Left kidney (tissue), 2 donors: ENCODE data around the gene SCP2. TPM values are rescaled to one million over a fixed set of nuclear protein-coding genes. Genes with fewer than 3 reads are reported as not detected.

Experiments
- DNase-seq: peaks from one replicate; pipeline ENCODE4 v3.0.0-alpha.2; 2013
- polyA plus RNA-seq: library from polyadenylated mRNA; unstranded; fragments of 120-200 nt; gene quantifications from one replicate; pipeline ENCODE4 v1.2.1, GENCODE V29; 2013; ENCODE audit not compliant: insufficient read length

SCP2 gene
- polyA plus RNA-seq, 1 donor = 205 TPM

DNA sequence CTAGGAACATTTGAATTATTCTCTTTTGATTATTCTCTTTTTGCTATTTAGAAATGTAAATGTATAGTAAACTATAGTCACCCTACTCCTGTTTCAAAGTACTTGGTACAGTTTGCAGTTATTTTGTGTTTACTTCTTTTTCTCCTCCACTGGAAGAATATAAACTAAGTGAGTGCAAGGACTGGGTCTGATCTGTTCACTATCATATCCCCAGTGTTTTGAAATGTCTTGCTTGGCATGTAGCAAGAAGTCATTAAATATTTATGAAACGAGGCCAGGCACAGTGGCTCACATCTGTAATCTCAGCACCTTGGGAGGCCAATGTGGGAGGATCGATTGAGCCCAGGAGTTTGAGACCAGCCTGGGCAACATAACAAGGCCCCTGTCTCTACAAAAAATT lies 99.2 kb downstream of the SCP2 start:
- no peak for DNase-seq

DNA sequence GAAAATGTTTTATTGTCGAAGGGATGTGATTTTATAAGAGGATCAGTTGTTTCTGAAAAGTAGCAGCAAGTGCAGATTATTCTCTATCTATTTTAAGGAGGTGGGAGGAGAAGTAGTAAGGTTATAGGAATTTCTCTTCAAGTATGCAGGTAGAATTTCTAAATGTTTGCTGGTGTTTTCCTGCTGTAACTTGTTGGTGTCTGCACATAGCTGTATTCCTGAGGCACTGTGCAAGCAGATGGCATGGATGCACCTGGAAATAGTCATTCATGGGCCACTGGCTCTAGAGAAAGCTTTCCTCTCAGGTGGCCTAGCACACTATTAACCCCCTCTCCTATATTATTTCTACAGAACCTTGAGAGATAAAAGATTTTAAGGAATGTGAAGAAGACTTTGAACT lies 104.7 kb downstream of the SCP2 start:
- no peak for DNase-seq

DNA sequence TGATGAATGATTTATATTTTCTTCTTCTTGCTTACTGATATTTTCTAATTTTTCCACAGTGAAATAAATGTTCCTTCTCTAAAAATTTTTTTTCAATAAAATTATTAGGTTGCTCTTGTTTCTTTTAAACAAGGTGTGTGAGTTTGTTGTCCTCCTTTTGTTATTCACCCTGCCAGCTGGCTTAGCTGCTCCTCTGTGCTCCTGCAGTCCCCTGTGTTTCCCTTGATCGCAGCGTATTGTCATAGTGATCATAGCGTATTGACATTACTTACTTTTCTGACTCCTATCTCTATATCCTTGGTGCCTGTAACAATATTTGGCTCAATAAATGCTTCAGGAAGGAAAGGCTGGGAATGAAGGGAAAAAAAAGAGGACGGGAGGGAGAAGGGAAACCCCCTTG lies 110.1 kb downstream of the SCP2 start:
- no peak for DNase-seq

DNA sequence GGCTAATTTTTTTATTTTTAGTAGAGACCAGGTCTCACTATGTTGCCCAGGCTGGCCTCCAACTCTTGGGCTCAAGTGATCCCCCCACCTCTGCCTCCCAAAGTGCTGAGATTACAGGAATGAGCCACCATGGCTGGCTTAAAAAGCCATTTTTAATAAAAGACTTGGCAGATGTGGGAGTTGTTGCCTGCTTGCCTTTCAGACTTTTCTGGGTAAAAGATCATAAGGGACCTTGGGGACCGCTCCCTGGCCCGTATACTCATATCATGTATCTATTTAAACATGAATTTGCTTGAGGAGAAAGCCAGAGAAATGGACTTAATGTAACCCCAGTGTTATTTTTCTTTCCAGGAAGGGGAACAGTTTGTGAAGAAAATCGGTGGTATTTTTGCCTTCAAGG lies 111.5 kb downstream of the SCP2 start:
- DNase-seq = no peak

DNA sequence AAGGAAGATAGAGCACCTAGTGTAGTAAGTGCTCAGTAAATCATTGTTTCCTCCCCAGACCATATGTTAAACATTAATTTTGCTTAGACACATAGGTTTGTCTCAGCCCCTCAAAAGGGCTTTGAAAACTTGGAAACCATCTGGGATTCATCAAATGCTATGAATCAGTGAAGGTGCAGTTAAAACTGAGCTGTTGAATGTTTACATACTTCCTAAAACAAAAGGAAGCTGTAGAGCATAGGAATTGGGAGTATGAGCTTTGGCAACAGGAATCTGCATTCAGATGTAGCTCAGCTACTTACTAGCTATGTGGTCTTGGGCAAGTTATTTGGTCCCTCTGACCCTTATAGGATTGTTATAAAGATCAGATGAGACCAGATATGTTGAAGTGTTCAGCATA lies 116.2 kb downstream of the SCP2 start:
- no peak for DNase-seq

DNA sequence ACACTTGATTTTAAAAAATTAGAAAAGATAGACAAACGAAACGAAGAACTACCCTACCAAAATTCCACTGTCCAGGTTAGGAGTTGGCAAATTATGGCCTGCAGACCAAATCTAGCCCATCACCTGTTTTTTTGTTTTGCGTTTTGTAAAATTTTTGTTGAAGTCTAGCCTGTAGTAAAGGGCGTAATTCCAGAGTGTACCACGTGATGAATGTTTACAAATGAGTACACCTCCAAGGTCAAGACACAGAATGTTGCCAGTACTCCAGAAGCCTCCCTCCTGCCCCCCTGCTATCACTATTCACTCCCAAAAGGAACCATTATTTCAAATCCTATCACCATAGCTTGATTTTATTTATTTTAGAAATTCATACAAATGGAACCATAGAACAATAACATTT lies 117.8 kb downstream of the SCP2 start:
- DNase-seq = no peak

DNA sequence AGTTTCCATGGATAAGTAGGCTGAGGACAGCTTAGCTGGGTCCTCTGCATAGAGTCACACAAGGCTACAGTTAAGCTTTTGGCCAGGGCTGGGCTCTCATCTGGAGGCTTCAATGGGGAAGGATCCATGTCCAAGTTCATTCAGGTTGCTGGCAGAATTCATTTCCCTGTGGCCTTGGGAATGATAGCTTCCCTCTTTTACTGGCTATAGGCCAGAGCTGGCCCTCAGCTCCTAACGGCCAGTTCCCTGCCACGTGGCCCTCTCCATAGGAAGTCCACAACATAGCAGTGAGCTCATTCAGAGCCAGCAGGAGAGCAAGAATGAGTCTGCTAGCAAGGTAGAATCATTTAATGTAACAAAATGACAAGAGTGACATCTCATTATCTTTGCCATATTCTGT lies 119.9 kb downstream of the SCP2 start:
- no peak for DNase-seq

DNA sequence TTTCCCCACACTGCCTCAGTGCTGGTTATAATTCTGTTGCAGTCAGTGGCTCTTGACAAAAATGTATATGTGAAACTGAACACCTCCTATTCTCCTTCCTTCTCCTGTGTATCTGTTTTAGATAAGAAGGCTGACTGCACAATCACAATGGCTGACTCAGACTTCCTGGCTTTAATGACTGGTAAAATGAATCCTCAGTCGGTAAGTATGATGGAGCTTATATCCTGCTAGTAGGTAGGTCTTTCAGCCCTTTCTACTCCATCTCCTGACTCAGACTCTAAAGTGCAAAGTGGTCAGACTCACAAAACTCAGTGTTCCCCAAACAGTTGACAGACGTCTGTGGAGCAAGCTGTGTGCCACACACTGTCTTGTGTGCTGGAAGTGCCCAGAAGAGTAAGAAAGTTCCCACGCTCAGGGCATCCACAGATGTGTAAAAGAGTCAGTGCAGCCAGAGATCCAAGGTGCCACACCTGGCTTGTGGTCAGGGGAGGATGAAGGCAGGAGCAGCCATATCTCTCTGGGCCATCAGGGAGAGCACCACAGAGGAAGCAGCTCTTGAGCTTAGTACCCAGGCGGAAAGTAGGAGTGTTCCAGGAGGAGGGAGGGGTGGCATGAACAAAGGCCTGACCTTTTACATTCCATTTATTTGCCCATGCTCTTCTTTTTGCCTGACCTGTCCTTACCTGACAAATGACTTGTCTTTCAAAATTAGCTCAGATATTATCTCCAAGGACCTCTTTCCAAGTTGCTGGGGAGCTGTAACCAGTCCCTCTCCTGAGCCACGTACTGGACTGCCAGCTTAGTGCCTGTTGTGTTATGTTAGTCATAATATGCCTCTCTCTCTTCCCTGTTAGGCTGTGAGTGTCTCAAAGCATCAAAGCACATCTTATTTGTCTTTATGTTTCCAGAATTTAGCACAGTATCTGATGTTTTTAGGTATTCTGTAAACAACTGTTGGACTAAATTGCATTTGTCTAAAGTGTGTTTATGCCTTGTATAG lies 121.0 kb downstream of the SCP2 start:
- no peak for DNase-seq

DNA sequence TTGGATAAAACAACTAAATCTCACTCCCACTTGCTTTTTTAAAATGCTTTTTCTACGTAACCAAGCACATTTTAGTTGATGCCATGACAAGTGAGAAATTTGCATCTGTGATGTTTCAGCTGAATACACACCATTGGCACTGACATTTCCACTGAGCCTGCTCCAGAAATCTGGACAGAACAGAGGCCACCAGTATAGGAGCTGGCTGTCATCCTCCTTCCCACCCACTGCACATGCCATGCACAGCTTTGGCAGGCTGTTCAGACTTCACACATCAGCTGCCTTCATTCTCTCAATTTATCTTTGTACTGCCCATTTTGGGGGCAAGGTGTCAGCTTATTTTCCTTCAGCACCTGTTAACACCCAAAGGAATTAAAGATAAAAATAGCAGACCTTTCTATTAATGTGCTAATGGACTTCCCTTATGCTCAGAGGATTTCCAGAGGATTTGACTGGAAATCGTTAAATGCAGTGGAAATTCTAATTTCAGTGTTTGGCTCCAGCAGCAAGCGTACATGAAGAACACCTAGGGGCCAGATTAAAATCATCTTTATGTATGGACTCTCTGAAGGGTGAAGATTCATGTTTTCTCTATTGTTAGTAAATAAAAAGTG lies 122.0 kb downstream of the SCP2 start:
- no peak for DNase-seq

DNA sequence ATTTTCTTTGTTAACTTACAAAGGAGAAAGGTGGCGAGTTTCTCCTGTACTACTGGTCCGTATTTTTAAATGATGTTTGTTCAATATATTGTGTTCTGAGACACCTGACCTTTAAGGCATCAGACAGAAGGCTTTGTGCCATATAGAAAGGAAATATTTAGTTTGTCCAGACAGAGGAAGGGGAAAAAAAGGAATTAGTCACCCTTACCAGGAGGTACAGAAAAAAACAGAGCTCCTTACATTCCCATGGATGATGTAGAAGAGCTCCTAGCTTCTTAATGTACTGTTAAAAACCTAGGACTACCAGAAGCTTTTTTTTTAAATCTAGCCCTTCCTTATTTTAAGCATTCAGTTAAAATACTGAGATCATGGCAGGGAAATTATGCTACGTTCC lies 122.5 kb downstream of the SCP2 start:
- no peak for DNase-seq

DNA sequence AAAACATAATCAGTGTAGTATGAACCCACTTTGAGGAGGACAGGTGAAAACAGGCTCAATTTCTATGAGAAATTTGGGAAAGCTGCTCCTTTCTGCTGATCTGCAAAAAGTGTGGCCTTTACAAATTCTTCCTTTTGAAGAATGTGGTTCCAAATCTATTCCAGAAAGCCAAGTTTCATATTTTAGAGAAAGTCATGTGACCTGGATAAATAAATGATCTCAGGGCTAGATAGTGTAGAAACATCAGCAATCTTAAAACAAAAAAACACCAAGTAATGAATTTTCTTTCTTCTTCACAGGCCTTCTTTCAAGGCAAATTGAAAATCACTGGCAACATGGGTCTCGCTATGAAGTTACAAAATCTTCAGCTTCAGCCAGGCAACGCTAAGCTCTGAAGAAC lies 123.2 kb downstream of the SCP2 start:
- DNase-seq = no peak

DNA sequence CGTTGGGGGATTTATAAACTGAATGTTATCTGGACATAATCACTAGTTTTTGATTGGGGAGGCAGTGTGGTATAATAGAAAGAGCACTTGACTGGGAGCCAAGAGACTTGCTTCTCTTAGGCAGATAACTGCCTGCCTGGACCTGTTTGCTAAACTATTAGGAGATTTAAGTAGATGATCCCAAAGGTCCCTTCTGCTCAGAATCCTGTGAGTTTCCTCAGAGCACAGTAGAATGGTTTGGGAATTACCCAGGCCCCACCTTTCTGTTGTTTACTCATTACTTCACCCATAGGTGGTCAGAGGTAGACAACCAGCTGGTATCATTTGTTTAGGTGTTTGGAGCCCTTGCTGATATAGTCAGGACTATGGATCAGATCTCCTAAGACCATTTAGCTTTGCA lies 124.6 kb downstream of the SCP2 start:
- DNase-seq = no peak

DNA sequence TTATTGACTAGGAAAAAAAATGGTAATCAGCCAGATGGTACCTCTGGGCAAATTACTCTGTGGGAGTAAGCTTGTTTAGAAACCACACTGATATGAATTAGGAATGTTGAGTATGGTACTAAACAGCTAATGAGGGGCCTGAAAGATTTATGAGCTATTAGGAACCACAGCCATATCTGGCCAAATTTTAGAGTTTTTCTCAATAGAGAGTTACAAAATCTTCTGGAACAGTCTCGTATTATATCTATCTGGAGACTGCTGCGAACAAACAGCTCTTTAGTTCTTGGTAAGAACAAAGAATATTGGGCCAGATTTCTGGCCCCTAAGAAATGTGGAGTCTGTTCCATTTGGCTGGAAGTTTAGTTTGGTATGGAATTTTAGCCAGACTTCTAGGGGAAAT lies 130.1 kb downstream of the SCP2 start:
- DNase-seq = no peak

DNA sequence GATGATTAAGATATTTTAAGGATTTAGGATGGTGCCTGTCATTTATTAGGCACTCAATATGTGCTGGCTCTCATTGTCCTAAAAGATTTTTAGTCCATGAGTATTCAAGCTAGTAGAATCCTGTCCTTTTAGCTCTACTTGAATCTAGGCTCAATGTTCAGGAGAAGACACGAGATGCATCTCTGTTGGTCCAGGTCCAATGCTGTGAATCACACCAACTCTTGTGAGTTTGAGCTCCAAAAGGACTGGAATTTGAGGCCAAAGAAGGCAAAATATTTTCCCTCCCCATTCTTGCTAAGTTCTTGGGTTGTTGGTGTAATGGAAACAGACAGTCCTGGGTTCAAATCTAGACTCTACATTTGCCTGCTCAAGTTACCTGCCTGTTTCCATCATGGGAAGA lies 133.5 kb downstream of the SCP2 start:
- DNase-seq = no peak

DNA sequence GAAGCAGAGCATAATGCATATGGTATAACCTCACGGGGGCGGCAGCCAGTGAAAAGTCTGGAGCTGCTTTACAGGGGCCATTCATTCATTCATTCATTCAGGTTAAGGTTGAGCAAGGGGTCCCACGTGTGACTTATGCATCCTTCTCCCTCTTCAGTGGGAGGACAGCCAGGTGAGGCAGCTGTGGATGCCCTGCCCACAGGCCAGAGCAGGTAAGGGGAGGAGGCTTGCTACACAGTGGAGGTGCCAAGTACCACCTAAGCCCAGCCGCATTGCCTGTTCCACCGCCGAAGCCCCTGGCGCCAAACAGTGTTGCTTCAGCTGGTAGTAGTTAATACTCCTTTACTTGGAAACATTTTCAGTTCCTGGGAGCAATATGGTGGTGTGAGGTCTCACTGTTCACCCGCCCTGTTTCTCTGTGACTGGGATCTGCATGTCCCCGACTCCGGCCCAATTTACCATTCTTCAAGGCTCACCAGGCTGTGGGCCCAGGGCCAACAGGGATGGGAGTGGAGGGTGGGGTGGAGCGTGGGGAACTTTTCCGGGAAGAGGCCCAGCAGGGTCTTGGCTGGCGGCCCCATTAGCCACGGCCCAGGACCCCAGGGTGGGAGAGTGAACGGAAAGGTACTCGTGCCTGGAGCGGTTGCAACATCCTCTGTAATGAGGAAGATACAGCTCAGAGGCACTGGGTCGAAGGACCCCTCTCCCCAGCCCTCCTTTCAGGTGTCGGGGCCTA lies 134.2 kb downstream of the SCP2 start:
- DNase-seq = no peak

DNA sequence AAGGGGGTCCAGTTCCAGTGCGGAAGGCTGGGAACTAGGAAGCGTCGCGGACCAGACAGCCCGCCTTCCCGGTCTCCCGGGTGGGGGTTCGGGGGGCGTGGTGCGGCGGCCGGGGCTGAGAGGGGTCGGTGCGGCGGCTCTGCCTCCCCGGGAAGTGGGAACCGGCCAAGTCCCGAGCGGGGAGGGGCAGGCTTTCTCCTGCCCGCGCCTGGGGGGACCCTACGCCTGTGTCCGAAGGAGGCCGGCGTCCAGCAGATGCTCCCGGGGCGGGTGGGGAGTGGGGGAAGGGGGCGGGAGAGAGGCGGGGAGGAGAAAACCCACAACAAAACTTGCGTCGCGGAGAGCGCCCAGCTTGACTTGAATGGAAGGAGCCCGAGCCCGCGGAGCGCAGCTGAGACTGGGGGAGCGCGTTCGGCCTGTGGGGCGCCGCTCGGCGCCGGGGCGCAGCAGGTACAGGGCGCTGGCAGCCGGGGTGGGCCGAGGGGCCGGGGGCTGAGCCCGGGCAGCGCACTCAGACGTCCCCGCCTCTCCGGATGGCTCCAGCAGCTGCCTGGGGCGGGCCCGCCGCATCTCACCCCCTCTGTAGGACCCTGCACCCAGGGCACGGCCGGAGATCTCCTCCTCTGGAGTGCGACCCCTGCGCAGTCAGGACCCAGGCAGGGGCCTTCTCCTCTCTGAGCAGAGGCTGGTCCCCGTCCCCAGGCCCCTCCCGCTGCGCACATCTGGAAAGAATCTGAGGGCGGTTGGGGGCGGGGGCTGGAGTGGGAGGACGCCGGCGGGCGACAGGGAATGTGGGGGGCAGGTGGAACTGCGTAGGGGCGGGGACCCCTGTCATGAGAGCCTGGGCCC lies 135.0 kb downstream of the SCP2 start, which contains the start of gene PODN:
TSS of gene PODN (plus strand) at position 355 of the 849 bp plus-strand sequence. CDS start 7,643 bp downstream, outside the sequence.
- no peak for DNase-seq

DNA sequence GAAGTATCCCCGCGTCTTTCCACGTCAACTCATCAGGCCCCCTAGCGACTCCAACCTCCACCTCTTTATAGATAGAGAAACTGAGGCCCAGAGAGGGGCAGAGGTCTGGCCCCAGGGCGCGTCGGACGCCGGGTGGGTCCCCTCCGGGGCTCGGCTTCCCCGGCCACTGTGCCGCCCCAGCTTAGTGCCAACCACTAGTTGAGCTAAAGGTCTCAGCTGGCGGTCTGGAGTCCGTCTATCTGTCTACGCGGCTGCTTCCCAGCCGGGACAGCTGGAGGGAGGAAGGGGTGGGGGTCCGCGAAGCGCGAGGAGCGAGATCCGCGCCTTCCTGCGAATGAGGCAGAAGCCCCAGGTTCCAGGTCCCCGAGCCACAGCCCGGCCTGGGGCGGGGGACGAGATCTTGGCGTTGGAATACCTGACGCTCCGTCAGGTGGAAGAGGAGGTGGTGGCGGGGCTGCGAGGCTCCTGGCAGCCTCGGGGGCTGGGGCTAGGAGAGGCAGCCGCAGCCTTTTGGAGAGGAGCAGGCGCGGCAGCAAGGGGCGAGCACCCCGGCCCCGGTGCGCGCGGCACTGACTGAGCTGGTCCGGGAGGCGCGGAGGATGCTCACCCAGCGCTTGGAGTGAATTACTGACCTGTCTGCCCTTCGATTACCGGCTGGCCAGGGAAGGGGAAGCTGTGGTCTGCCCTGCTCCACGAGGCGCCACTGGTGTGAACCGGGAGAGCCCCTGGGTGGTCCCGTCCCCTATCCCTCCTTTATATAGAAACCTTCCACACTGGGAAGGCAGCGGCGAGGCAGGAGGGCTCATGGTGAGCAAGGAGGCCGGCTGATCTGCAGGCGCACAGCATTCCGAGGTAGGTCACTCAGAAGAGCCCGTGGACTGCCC lies 135.9 kb downstream of the SCP2 start:
- no peak for DNase-seq

DNA sequence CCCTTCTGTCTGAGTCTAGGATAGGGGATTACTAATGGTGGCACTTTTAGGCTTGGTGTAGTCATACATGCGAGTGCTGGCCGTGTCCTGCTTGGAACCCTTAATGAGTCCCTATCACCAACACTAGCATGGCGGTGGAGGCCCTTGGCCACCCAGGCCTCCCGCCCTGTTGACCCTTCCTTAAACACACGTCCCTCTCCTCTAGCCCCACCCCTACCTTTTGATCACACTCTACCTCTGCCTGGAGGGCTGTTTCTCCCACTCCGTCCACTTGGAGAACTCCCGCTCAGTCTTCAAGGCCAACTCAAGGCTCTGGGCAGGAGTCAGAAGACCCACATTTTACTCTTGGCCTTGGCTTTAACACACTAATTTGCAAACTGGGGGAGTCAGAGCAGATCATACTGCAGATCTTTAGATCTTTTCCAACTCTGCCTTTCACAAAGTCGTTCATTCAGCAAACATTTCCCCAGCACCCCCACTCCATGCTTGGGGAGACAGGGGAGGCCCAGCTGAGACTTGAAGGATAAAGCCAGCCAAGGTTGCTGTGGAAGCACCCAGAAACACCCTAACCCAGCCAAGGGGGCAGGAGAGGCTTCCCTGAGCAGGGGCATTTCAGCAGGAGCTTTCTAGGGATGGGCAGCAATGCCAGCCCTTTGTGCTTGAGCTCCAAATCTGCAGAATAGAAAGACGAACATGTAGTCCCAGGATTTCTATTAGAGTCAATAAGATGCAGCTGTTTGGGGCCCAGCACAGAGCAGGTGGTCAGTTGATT lies 136.9 kb downstream of the SCP2 start:
- DNase-seq = no peak

DNA sequence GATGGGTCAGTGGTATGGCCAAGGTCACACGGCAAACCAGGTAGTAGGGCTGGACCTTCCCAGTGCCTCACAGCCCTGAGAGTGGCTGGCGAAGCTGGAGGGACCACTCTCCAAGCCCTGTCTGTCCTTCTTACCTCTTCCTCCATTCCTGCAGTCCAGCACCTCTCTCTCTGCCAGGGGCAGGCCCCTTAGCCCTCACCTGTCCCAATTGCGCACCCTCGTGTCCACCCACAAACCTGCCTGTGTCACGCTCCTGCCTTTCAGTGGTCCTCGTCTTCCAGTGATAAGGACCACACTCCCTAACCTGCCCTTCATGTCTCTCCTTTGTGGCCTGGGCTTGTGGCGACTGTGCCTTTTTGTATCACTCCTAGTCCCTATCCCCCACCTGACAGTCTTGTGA lies 138.3 kb downstream of the SCP2 start:
- no peak for DNase-seq

DNA sequence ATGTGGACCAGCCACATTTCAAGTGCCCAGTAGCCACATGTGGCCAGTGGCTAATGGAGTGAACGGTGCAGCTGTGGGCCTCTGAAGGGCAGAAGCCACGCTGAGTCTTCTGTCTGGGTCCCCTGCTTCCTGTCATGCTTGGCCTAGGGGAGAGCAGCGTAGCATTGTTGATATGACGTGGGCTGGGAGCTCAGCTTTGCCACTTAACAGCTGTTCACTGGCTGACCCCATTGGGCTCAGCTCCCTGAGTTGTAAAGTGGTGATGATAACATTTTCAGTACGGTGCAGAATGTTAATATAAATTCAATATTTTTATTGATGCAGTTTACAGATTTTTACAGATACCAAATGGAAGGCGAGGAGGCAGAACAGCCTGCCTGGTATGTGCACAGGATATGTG lies 139.4 kb downstream of the SCP2 start:
- no peak for DNase-seq
